HepG2 (cell line): ENCODE data around the gene DOCK9. TPM values are rescaled to one million over a fixed set of nuclear protein-coding genes. Genes with fewer than 3 reads are reported as not detected.

Experiments used
- ATAC-seq: fragments of 200-7000 bp; cut with Tn5 transposase; 3 replicates; pipeline ENCODE4 v1.9.1; 2020; ENCODE audit warnings: mild to moderate bottlenecking, moderate library complexity
- BruUV-seq: library from RNA; stranded (reverse); fragments of 400-500 nt; replicated peaks from 2 replicates; lab custom pipeline; 2021; lab: Mats Ljungman, UMichigan
- CTCF ChIA-PET: fragments of 300-600 bp; formaldehyde crosslinking; extraction: SDS; loops from one replicate; lab custom pipeline; 2021; ENCODE audit warnings: low total read pairs, inconsistent platforms, low intra/inter-chr PET ratio; lab: Yijun Ruan, JAX
- POLR2A ChIA-PET: fragments of 350-600 bp; sonication (Branson Sonifier 250); formaldehyde crosslinking; loops from one replicate; lab custom pipeline; 2020; ENCODE audit warnings: antibody characterized with exemption, inconsistent platforms; lab: Yijun Ruan, JAX
- DNase-seq: peaks from one replicate; pipeline ENCODE4 v3.0.0-alpha.2; 2015; ENCODE audit warnings: low spot score
- FAIRE-seq: peaks from 3 replicates; lab custom pipeline; 2011; peaks lifted over from hg19 to GRCh38; lab: Jason Lieb, UNC
- H2AFZ ChIP-seq: one replicate; pipeline ENCODE4 v1.6.1; 2011; ENCODE audit warnings: low read length, inconsistent platforms
- H3K27ac ChIP-seq: fragments of 300-600 bp; 3 replicates; pipeline ENCODE4 v1.8.0; 2011; ENCODE audit warnings: mixed run types, mild to moderate bottlenecking, mixed read lengths, low read length, inconsistent platforms; ENCODE audit not compliant: insufficient read depth; ENCODE audit errors: extremely low read length
- H3K27me3 ChIP-seq, 2 experiments: fragments of 200-600 bp in 1 of 2; 2 replicates in 1 of 2; 3 replicates in 1 of 2; pipeline versions ENCODE4 v1.6.0 to v1.8.0; 2011; ENCODE audit warnings: low read length in 2 of 2, mild to moderate bottlenecking in 2 of 2, moderate library complexity in 2 of 2, inconsistent platforms in 1 of 2; ENCODE audit not compliant: insufficient read depth in 2 of 2, control insufficient read depth in 1 of 2
- H3K36me3 ChIP-seq, 2 experiments: fragments of 200-600 bp in 1 of 2; replicated peaks in 1 of 2; 2 replicates in 1 of 2; 3 replicates in 1 of 2; pipeline versions ENCODE4 v1.5.1 to v1.8.0; 2011; ENCODE audit warnings: low read length in 2 of 2, inconsistent platforms in 1 of 2; ENCODE audit not compliant: insufficient read depth in 2 of 2, control insufficient read depth in 1 of 2
- H3K4me1 ChIP-seq: 2 replicates; pipeline ENCODE4 v1.5.1; 2012; ENCODE audit warnings: low read length, inconsistent platforms; ENCODE audit not compliant: insufficient read depth
- H3K4me2 ChIP-seq: 2 replicates; pipeline ENCODE4 v1.6.0; 2011; ENCODE audit warnings: low read depth, low read length, inconsistent platforms
- H3K4me3 ChIP-seq, 3 experiments: fragments of 200-600 bp in 1 of 3; sonication (generic), shearing (Covaris generic) in 1 of 3; replicated peaks in 1 of 3; 2 replicates each; pipeline ENCODE4 v1.5.1; 2011 to 2016; ENCODE audit warnings: low read length in 3 of 3, inconsistent platforms in 2 of 3, low read depth in 2 of 3, mild to moderate bottlenecking in 2 of 3, control low read depth in 1 of 3, mixed read lengths in 1 of 3; ENCODE audit not compliant: insufficient read depth in 1 of 3
- H3K79me2 ChIP-seq: one replicate; pipeline ENCODE4 v1.6.1; 2011; ENCODE audit warnings: low read length, inconsistent platforms; ENCODE audit not compliant: insufficient read depth
- H3K9ac ChIP-seq: 2 replicates; pipeline ENCODE4 v1.6.0; 2011; ENCODE audit warnings: mild to moderate bottlenecking, low read depth, low read length, inconsistent platforms; ENCODE audit not compliant: insufficient read depth
- H3K9me3 ChIP-seq: 2 replicates; pipeline ENCODE4 v1.5.1; 2012; ENCODE audit warnings: mild to moderate bottlenecking, low read length
- H4K20me1 ChIP-seq: 2 replicates; pipeline ENCODE4 v1.6.0; 2011; ENCODE audit warnings: inconsistent platforms, mild to moderate bottlenecking, low read length, moderate library complexity; ENCODE audit not compliant: insufficient read depth
- CBX1 ChIP-seq: IDR thresholded peaks from one replicate; pipeline ENCODE4 v1.6.1; 2016; ENCODE audit warnings: antibody characterized with exemption, low read depth
- CBX2 ChIP-seq, 2 experiments: fragments of 200-600 bp in 1 of 2; sonication (generic); formaldehyde crosslinking in 1 of 2; IDR thresholded peaks; 2 replicates each; pipeline versions ENCODE4 v1.7.0 to v1.8.1; 2018 to 2022; ENCODE audit warnings: low read depth in 2 of 2, low read length in 1 of 2, mild to moderate bottlenecking in 1 of 2, missing genetic modification reagents in 1 of 2
- EP300 ChIP-seq, 3 experiments: sonication (generic) in 1 of 3; formaldehyde crosslinking in 1 of 3; IDR thresholded peaks; 2 replicates each; pipeline versions ENCODE4 v1.5.1 to v1.6.1; 2011 to 2020; ENCODE audit warnings: low read depth in 2 of 3, low read length in 2 of 3, borderline replicate concordance in 1 of 3, improper control_type of control experiment in 1 of 3, mild to moderate bottlenecking in 1 of 3, missing genetic modification reagents in 1 of 3, moderate library complexity in 1 of 3
- GPN1 ChIP-seq: sonication (generic); formaldehyde crosslinking; IDR thresholded peaks from 2 replicates; pipeline ENCODE4 v1.5.1; 2020; ENCODE audit warnings: missing genetic modification reagents, borderline replicate concordance
- HNF1A ChIP-seq, 2 experiments: sonication (generic) in 1 of 2; formaldehyde crosslinking in 1 of 2; IDR thresholded peaks; 2 replicates each; pipeline versions ENCODE4 v1.4.0 to v1.6.1; 2016 to 2020; ENCODE audit warnings: borderline replicate concordance in 1 of 2, low read depth in 1 of 2, mild to moderate bottlenecking in 1 of 2, missing genetic modification reagents in 1 of 2
- HNRNPUL1 ChIP-seq: fragments of 200-400 bp; formaldehyde crosslinking; IDR thresholded peaks from 2 replicates; pipeline ENCODE4 v1.6.1; 2017; ENCODE audit warnings: low read depth, mild to moderate bottlenecking, low read length, moderate library complexity
- KDM3A ChIP-seq: IDR thresholded peaks from 2 replicates; pipeline ENCODE4 v1.6.1; 2018; ENCODE audit warnings: low read depth, missing compliant biosample characterization
- MAFK ChIP-seq, 2 experiments: IDR thresholded peaks in 1 of 2; conservative IDR thresholded peaks in 1 of 2; 2 replicates each; pipeline ENCODE4 v1.6.1; 2011; ENCODE audit warnings: improper control_type of control experiment in 2 of 2, low read length in 2 of 2
- MTF2 ChIP-seq: sonication (generic); formaldehyde crosslinking; IDR thresholded peaks from 2 replicates; pipeline ENCODE4 v1.5.0; 2020; ENCODE audit warnings: missing genetic modification reagents, borderline replicate concordance
- NBN ChIP-seq: fragments of 450-650 bp; conservative IDR thresholded peaks from 2 replicates; pipeline ENCODE4 v1.6.1; 2017
- PAX8 ChIP-seq: sonication (generic); formaldehyde crosslinking; IDR thresholded peaks from 2 replicates; pipeline ENCODE4 v1.8.0; 2022; ENCODE audit warnings: mild to moderate bottlenecking, missing genetic modification reagents, borderline replicate concordance
- PREB ChIP-seq: sonication (generic); formaldehyde crosslinking; IDR thresholded peaks from 2 replicates; pipeline ENCODE4 v1.4.0; 2020; ENCODE audit warnings: missing genetic modification reagents
- RFXAP ChIP-seq: sonication (generic); formaldehyde crosslinking; IDR thresholded peaks from 2 replicates; pipeline ENCODE4 v1.4.0; 2020; ENCODE audit warnings: missing genetic modification reagents, borderline replicate concordance
- ZBTB44 ChIP-seq: sonication (generic); formaldehyde crosslinking; IDR thresholded peaks from 2 replicates; pipeline ENCODE4 v1.4.0; 2020; ENCODE audit warnings: missing genetic modification reagents
- ZFYVE20 ChIP-seq: sonication (generic); formaldehyde crosslinking; IDR thresholded peaks from 2 replicates; pipeline ENCODE4 v1.8.0; 2023; ENCODE audit warnings: low read depth, mild to moderate bottlenecking, moderate library complexity, missing genetic modification reagents, borderline replicate concordance
- ZNF335 ChIP-seq: sonication (generic); formaldehyde crosslinking; IDR thresholded peaks from 2 replicates; pipeline ENCODE4 v1.4.0; 2020; ENCODE audit warnings: missing genetic modification reagents
- ZNF383 ChIP-seq: sonication (generic); formaldehyde crosslinking; IDR thresholded peaks from 2 replicates; pipeline ENCODE4 v1.4.0; 2020; ENCODE audit warnings: missing genetic modification reagents, mild to moderate bottlenecking, borderline replicate concordance
- ZNF75D ChIP-seq: sonication (generic); formaldehyde crosslinking; IDR thresholded peaks from 2 replicates; pipeline ENCODE4 v1.8.1; 2023; ENCODE audit warnings: missing genetic modification reagents, mild to moderate bottlenecking, borderline replicate concordance
- WGBS: methylation state at CpG from one replicate; pipeline ENCODE4 v1.1.6; 2017; ENCODE audit warnings: low lambda C conversion rate; 5-methylcytosine and 5-hydroxymethylcytosine counted together
- in situ Hi-C: cut with HindIII; loops from 2 replicates; pipeline ENCODE4 v1.10.0; 2017; ENCODE audit warnings: low pct_unique_long_range_greater_than_20kb; ENCODE audit not compliant: extremely low pct_ligation_motif_present
- intact Hi-C: fragments of 100-400 bp; cut with micrococcal nuclease; formaldehyde crosslinking; loops from one replicate; pipeline ENCODE4 v1.10.0; 2022; ENCODE audit not compliant: unreplicated experiment
- polyA plus RNA-seq, 8 experiments: library from polyadenylated mRNA; depleted of rRNA in 3 of 8; stranded (reverse) in 7 of 8; unstranded in 1 of 8; fragments of >200 nt; fragmentation: Illumina TruSeq in 4 of 8; extraction: Trizol in 4 of 8; gene quantifications; 2 replicates each; pipeline versions ENCODE4 v1.2.1 to v1.2.3, GENCODE V29; 2011 to 2016; ENCODE audit warnings: low read depth in 4 of 8, missing spikeins in 1 of 8, mixed read lengths in 1 of 8; ENCODE audit not compliant: insufficient read depth in 1 of 8
- total RNA-seq, 5 experiments: library from RNA; depleted of rRNA; stranded (reverse); fragments of >200 nt; fragmentation: Illumina TruSeq; extraction: Trizol; gene quantifications; 2 replicates each; pipeline ENCODE4 v1.2.3, GENCODE V29; 2016; ENCODE audit warnings: low read depth in 1 of 5

Gene DOCK9
- total and polyA plus RNA-seq, 2 of the 13 experiments (the other 11 are each of a cell fraction or from before 2014, with no cell fraction given): 0.44 to 0.97 TPM

GRCh38 chr13:98915563-98915962 lies 62.3 kb downstream of the DOCK9 start:
- no TSS peak for BruUV-seq
- Histone ChIP-seq H3K27me3 (no peaks in the 10 kb centered on the region), H2AFZ (no peak overlapping the region), H3K36me3 (no peaks in the 10 kb centered on the region), H3K4me2 (no peak overlapping the region), H3K79me2 (no peaks in the 10 kb centered on the region), H4K20me1 (no peaks in the 10 kb centered on the region), H3K4me3 (no peak overlapping the region), H3K9me3 (no peaks in the 10 kb centered on the region), H3K4me1 (no peaks in the 10 kb centered on the region), H3K27ac (no peak overlapping the region), H3K9ac (no peak overlapping the region)
- WGBS: 65% methylated on average over 1 of the region's 1 CpG
- POLR2A ChIA-PET: no interaction called here
- in situ Hi-C loops (no loop called here), intact Hi-C loops (no loop called here)
- no peak for ATAC-seq
- no peak for FAIRE-seq
- CTCF ChIA-PET: no interaction called here
- DNase-seq: no peak
- TF ChIP-seq PAX8 (no peak), ZNF335 (CRISPR knock-in tag) (no peak), HNRNPUL1 (no peak), ZNF383 (CRISPR knock-in tag) (no peak), ZFYVE20 (CRISPR knock-in tag) (no peak), CBX2 (IDR thresholded peaks at IDR 0.05; ENCODE audit: low read depth, low read length) (no peak), CBX2 (CRISPR knock-in tag; IDR thresholded peaks at IDR 0.05; ENCODE audit: low read depth) (no peak), GPN1 (CRISPR knock-in tag) (no peak), EP300 (IDR thresholded peaks at IDR 0.05; ENCODE audit: low read depth in 2 of 2, low read length in 2 of 2) (no peak), EP300 (CRISPR knock-in tag; IDR thresholded peaks at IDR 0.05; ENCODE audit: borderline replicate concordance) (no peak), MAFK (conservative IDR thresholded peaks at IDR 0.05 in 1 of 2, IDR thresholded peaks at IDR 0.05 in 1 of 2; ENCODE audit: low read length in 2 of 2) (no peak), MTF2 (CRISPR knock-in tag) (no peak), ZNF75D (CRISPR knock-in tag) (no peak), ZBTB44 (CRISPR knock-in tag) (no peak), PREB (CRISPR knock-in tag) (no peak), CBX1 (no peak), HNF1A (IDR thresholded peaks at IDR 0.05; ENCODE audit: low read depth) (no peak), HNF1A (CRISPR knock-in tag; IDR thresholded peaks at IDR 0.05; ENCODE audit: borderline replicate concordance) (no peak), NBN (no peak), RFXAP (CRISPR knock-in tag) (no peak), KDM3A (CRISPR knock-in tag) (no peak)
